Fibroblast of skin of scalp (primary cell): ENCODE data around the gene CTRB2.
"Not testable (repeated sequence)": the region's sequence is repeated elsewhere in the genome, so short reads cannot be mapped to it uniquely, and the experiment has no call there.

Source experiments
- DNase-seq: peaks from one replicate; pipeline ENCODE4 v3.0.0-alpha.2; 2013

Gene CTRB2

DNA sequence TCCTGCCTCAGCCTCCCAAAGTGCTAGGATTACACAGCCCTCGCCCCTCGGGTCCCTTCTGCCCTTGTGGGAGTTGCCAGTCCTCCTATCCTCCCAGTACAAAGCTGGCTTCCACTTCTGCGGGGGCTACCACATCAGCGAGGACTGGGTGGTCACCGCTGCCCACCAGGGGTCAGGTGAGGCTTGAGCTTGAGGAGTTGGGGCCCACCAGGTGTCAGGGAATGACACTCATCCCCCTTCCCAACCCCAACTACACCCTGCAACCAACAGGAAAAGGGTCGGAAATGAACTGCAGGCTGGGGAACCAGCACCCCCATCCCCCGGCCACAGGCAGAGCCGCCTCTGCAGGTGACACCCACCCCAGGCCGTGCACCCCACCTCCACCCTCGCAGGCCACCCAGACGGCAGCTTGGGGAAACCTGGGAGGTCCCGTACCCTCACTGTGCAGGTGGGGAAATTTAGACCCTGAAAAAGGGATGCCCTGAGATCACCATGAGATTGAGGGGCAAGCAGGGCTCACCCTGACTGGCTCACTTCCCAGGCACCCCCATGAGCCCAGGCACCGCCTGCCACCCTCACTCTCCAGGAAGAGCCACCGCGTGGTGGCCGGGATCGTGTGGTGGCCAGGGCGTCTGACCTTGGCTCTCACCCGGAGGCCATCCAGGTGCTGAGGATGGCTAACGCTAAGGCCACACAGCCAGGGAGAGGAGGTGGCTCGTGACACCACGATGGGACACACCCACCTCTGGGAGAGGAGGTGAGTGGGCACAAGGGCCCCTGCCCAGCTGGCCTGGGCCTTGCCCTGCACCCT lies 19.8 kb upstream of the CTRB2 start:
- no peak for DNase-seq

DNA sequence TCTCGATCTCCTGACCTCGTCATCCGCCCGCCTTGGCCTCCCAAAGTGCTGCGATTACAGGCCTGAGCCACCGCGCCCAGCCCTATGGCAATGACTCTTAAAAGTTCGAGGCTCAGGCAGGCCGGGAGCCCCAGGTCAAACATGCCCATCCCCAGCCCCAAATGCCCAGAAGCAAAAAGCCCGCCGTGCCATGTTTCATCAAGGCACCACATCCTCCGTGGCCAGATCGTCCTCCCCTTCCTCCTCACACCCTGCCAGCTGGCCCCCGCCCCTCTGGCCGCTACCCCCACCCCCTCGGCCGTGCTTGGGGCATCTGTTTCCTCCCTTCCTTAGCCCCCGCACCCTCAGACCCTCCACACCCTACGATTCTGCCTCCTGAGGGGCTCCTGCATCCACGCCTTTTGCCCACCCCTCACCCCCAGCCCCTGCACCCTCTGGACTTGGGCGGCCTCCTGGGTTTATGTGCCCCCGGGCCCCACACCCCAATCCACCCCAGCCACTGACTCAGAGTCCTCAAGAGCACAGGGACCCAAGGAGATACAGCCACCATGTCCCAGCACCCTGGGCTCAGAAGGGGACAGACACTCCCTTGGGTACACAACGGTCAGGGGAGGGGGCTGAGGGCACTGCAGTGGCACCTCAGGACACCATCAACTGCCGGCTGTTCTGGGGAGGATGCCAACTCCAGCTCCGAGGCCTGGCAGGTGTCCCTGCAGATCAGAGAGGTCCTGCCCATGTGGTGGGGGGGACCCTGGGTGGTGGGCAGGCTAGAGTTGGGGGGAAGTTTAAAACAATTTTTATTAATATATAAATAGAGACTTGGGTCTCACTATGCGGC lies 18.9 kb upstream of the CTRB2 start:
- no peak for DNase-seq

DNA sequence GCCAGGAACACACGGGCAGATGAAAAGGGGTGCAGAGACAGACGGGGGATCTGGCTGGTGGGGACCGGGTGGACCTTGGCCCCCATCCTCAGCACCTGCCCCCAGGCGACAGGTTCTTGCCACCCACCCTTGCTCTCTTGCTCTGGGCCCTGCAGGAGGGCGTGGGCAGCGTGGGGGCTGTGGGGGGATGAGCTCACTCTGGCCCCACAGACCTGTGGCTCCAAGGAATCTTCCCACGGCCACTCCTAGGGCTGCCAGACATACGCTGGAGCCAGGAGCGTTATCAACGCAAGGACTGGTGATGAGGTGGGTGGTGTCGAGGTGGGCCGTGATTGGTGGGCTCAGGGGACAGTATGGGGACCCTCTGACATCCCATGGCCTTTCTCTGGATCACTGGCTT lies 18.1 kb upstream of the CTRB2 start:
- no peak for DNase-seq

DNA sequence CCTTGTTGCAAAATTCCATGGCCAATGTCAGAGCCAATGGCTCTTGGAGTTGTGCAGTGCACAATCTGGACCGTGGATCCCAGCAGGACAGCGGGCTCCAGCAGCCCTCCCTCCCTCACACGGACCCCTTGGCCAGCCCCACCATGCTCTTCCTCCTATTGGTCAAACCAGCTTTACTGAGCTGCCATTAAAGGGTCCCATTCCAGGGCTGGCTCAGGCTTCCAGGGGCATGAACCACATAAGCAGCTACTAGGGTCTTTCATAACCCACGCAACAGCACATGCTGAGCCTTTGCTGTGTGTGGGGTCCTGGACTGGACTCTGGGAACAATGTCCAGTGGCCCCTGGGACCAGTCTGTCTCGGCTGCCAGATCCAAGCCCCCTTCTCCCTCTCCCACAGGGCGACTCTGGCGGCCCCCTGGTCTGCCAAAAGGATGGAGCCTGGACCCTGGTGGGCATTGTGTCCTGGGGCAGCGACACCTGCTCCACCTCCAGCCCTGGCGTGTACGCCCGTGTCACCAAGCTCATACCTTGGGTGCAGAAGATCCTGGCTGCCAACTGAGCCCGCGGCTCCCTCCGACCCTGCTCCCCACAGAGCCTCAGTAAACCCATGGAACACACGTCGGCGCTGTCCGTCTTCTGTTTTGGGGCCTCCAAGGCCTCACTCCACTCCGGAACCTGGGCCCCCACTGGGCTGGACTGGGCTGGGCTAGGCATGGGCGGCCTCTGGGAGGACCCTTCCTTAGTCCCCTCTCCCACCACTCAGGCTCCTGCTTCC lies 17.5 kb upstream of the CTRB2 start:
- DNase-seq, result no peak

DNA sequence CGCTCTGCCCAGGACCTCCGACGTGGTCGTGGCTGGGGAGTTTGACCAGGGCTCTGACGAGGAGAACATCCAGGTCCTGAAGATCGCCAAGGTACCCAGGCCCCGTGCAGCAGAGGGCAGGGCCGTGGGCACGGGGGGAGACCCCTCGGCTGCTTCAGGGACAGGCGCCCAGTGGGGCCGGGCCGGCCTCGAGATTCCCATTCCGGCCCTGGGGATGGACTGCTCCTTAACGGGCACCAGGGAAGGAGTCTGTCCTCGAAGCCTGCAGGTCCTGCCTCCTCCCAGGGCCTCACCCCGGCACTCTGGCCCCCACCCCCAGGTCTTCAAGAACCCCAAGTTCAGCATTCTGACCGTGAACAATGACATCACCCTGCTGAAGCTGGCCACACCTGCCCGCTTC lies 16.2 kb upstream of the CTRB2 start:
- not testable (repeated sequence) for DNase-seq

DNA sequence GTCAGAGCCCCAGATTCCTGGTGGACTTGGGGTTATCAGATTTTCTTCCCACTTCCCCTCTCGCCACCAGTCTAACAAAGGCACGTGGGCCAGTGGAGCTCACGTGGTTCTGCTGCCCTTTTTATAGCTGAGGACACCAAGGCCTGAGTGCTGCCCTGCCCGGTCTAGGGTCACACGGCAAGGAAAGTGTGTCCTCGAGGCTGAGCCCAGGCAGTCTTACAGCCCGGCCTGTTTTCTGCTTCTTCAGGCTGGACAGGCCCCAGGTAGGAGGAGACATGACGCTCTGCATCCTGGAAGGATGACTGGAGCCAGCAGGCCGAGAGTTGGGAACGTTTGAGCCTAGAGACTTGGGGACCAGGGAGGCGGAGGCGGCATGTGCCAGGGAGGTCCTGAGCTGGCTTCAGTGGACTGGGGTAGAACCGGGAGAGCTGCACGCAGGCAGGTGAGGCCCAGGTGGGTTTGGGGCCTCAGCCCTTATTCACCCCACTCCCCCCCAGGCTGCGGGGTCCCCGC lies 15.4 kb upstream of the CTRB2 start:
- DNase-seq, result no peak

DNA sequence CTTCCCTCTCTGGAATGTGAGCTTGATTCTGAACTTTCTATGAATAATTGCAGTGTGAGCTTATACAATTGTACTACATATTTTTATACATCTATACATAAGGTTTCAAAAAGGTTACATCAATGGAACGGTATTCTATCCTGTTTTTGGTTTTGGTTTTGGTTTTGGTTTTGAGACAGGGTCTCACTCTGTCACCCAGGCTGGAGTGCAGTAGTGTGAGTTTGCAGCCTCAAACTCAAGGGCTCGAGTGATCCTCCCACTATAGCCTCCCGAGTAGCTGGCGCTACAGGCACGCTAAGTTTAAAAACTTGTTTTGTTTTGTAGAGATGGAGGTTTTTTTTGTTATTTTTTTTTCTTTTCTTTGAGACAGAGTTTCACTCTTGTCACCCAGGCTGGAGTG lies 12.9 kb upstream of the CTRB2 start:
- no peak for DNase-seq

DNA sequence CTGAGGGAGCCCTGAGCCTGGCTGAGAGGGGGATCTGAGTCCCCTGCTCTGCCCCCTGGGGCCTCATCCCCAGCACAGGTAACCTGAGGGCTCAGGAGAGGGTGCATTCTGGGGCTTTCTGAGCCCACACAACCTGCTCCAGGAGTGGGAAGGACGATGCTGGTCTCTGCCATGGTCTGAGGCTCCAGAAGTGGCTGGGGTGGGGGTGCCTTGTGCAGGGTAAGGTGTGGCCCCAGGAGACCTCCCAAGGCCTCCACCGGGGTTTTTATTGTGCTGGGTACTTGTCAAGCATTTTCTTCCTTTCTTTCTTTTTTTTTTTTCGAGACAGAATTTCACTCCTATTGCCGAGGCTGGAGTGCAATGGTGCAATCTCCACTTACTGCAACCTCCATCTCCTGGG lies 12.1 kb upstream of the CTRB2 start:
- DNase-seq, result no peak

DNA sequence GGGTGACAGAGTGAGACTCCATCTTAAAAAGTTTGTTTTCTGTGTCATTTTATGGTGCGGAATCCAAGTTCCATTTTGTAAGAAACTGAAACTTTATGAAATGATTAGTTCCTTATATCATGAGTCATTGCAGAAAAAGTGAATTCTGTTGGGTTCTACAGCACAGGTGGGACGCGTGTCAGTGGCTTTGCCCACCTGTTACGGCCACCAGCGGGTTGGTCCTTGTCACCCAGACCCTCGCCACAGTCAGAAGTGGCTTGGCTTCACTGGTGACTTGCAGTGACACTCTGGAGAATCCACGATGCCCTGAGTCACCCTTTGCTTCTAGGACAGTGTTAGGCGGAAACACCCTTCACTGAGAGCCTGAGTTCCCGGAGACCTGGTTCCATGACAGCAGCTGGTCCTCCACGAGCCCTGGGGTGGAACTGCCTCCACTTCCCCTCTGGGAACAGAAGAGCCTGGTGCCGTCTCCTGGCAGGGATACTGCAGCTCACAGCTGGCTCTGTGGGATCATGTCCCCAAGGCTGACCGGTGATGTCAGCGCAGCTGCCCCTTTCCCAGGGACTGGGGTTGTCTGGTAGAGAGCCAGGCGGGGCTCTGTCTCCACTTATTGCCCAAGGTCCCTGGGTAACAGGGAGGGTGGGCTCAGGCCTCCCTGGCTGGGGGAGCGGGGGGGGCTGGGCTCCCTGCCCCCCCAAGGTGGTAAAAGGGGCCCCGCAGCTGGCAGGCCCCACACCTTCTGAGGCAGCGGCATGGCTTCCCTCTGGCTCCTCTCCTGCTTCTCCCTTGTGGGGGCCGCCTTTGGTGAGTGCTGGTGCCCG lies 11.5 kb upstream of the CTRB2 start, which contains the start of gene CTRB1:
Gene CTRB1 (plus strand): TSS at position 733 of the 821 bp plus-strand sequence. CDS start 20 bp downstream, at position 753.
- no peak for DNase-seq

DNA sequence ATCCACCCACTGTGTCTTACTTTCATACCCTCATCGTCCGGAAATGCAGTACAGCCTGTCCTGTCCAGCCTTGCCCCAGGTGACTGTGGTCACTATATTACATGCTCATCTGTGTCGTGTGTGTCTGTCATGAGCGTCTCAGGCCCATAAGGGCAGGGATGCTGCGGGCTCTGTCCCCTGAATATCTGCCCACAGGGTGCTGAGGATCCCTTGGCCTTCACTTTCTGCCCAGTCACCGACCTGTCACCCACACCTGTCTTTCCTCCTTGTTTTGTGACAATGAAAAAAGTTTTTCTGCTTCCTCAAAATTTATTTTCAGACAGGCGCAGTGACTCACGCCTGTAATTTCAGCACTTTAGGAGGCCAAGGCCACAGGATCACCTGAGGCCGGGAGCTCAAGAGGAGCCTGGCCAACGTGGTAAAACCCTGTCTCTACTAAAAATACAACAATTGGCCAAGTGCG lies 10.5 kb upstream of the CTRB2 start:
- DNase-seq, result no peak

DNA sequence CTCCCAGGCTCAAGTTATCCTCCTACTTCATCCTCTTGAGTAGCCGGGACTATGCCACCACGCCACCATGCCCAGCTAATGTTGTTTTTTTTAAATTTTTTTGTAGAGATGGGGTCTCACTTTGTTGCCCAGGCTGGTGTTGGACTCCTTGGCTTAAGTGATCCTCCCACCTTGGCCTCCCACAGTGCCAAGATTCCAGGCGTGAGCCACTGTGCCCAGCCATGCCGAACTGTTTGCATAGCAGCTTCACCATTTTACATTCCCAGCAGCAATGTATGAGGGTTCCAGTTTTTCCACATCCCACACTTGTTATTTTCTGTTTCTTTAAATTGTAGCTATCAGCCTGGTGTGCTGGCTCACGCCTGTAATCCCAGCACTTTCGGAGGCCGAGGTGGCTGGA lies 9.6 kb upstream of the CTRB2 start:
- no peak for DNase-seq

DNA sequence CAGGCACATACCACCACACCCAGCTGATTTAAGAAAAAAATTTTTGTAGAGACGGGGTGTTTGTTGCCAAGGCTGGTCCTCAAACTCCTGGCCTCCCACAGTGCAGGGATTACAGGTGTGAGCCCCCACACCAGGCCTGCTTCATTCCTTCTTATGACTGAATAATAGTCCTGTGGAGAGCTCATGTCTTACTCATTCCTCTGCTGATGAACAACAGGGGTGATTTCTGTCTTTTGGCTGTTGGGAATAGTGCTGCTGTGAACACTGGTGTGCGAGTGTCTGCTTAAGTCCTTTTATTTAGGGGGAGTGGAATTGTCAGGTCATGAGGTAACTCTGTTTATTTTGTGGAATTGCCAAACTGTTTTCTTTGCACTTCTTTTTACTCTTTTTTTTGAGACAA lies 9.2 kb upstream of the CTRB2 start:
- DNase-seq, result no peak

DNA sequence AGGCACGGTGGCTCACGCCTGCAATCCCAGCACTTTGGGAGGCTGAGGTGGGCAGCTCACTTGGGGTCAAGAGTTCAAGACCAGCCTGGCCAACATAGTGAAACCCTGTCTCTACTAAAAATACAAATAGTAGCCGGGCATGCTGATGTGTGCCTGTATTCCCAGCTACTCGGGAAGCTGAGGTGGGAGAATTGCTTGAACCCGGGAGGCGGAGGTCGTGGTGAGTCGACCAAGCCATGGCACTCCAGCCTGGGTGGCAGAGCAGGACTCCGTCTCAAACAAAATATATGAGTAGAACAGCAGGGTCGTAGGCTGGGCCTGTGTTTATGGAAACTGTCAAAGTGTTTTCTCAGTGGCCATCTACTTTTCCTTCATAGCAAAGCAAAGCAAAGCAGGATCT lies 4.3 kb upstream of the CTRB2 start:
- DNase-seq, result not testable (repeated sequence)

DNA sequence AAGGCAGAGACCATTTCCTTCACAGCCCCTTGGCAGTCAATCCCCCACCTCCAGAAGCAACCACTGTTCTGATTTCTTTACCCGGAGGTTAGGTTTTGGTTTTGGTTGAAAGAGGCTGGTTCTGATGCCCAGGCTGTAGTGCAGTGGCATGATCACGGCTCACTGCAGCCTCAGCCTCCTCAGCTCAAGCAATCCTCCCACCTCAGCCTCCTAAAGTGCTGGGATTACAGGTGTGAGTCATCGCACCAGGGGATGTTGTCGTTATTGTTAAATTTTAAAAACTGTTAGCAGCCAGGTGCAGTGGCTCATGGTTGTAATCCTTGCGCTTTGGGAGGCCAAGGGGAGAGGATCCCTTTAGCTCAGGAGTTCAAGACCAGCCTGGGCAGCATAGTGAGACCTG lies 3.0 kb upstream of the CTRB2 start:
- no peak for DNase-seq

DNA sequence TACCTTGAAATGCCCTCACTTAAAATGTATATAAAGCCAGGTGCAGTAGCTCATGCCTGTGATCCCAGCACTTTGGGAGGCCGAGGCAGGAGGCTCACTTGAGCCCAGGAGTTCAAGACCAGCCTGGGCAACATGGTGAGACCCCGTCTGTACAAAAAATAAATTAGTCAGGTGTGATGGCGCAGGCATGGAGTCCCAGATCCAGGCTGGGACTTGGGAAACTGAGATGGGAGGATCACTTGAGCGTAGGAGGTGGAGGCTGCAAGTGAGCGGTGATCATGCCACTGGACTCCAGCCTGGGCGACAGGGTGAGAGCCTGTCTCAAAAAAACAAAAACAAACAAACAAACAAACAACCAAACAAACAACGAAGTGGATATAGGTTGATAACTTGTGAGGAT lies 2.6 kb upstream of the CTRB2 start:
- not testable (repeated sequence) for DNase-seq

DNA sequence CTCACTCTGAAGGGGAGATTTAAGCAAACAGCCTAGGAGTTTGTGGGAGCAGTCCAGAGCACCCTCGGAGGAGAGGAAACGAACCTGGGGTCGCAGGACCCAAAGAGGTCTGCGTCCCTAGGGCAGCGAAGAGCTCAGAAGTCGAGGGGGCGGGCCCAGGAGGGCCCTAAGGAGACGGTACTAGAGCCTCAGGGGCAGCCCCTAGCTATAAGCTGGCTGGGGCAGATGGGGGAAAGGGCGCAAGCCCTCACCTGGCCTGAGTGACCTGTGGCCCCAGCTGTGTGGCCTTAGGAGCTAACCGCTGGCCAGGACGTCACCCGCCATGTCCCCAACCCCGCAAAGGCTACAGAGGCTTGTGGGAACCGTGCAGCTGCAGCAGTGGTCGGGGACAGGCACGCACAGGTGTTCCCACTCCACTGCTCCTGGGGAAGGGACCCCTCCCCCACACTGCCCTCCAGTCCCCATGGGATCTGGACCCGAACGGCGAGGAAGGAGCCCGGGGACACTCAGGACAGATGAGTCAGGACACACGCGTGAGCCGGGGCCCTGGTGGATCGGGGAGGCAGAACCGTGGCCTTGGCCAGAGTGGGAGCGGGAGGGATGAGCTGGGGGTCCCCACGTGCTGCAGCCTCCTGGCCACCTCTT lies 2.0 kb upstream of the CTRB2 start:
- DNase-seq, result no peak

DNA sequence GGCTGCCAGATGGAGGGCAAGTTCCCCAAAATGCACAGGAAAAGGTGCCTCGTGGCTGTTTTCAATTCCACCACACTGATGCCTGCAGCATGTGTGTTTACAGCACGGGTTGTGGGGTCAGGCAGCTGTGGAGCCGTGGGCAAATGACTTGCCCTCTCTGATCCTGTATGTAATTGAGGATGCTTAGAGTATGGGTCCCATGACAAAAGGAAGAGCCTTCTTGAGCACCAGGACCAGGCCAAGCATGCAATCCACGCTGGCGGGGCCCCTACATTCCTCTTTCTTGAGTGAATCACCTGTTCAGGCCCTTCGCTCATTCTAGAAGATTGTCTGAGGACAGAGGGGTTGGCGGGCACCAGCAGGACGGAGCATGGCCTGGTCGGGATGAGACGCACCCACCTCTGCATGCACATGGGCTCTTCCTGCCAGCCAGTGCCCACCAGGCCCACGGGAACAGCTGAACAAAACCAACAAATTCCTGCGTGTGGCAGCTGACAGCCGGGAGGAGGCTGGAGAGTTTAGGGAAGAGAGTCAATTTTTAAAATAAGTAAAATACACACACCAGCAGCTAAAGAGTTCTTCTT lies 1.4 kb upstream of the CTRB2 start:
- no peak for DNase-seq

DNA sequence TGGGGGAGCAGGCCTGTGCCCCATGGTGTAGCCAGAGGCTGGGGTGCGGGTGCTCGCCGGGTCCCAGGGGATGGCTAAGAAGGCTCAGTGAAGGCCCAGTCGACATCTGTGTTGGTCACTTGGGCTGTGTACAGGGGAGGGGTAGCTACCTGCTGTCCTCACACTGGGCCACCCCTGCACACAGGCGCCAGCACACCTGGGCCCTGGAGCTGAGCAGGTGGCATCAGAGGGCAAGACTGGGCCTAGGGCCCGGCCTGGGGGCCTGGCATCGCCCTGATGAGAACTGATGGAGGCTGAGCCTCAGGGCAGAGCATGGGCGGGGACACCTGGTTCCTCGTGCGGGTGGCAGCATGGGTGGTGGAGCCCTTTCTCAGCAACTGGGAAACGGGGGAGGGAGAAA lies 870 bp upstream of the CTRB2 start:
- no peak for DNase-seq

DNA sequence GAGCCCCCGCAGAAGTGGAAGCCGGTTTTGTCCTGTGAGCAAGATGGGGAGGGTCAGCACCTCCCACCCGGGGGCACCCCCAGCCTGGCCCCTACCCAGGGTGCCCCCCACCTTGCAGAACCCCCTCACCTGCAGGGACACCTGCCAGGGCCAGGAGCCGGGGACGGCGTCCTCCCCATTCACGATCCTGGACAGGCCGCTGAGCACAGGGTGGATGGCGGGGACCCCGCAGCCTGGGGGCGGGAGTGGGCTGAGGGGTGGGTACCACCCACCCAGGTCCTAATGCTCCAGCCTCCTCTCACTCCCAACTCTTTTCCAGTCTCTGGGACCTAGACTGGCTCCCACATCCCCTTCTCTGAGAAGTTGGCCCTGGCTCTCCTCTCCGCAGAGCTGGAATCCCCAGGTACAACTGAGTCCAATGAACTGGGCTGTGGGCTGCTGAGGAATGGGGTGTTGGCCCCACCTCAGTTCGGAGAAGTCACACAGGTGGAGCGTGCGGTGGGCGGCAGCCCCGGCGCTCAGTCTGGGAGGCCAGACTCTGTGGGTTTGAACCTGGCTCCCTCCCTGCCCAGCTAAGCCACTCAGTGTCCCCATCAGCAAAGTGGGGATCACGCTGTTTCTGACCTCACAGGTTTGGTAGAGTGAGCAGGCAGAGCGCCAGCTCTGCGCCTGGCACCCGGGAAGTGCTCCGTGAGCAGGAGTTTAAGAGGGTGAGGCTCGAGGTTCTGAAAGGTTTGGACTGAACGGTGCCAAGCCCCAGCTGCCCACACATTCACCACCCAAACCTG lies 806 bp downstream of the CTRB2 start:
- not testable (repeated sequence) for DNase-seq

DNA sequence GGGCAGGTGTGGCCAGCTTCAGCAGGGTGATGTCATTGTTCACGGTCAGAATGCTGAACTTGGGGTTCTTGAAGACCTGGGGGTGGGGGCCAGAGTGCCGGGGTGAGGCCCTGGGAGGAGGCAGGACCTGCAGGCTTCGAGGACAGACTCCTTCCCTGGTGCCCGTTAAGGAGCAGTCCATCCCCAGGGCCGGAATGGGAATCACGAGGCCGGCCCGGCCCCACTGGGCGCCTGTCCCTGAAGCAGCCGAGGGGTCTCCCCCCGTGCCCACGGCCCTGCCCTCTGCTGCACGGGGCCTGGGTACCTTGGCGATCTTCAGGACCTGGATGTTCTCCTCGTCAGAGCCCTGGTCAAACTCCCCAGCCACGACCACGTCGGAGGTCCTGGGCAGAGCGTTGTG lies 1.5 kb downstream of the CTRB2 start:
- not testable (repeated sequence) for DNase-seq
